Neuronal stem cell (in vitro differentiated cells): Measurements from ENCODE around the gene IGDCC3.
A peak's percentile ranks its signal among the peaks of the same experiment; 100 is the strongest.

Experiments
- DNase-seq: peaks from one replicate; pipeline ENCODE4 v3.0.0-alpha.2; 2013; ENCODE audit warnings: low spot score
- H2AFZ ChIP-seq: one replicate; pipeline ENCODE4 v1.6.1; 2013; ENCODE audit warnings: mild to moderate bottlenecking, low read length, inconsistent platforms
- H2AK5ac ChIP-seq: 2 replicates; pipeline ENCODE4 v1.6.1; 2013; ENCODE audit warnings: low read depth, mild to moderate bottlenecking, inconsistent platforms, low read length, moderate library complexity, mixed read lengths
- H2BK120ac ChIP-seq: 2 replicates; pipeline ENCODE4 v1.6.1; 2013; ENCODE audit warnings: low read depth, mild to moderate bottlenecking, inconsistent platforms, low read length, moderate library complexity, mixed read lengths
- H2BK12ac ChIP-seq: one replicate; pipeline ENCODE4 v1.6.1; 2013; ENCODE audit warnings: low read length, inconsistent platforms
- H2BK15ac ChIP-seq: 2 replicates; pipeline ENCODE4 v1.6.1; 2013; ENCODE audit warnings: mild to moderate bottlenecking, low read length, inconsistent platforms, mixed read lengths
- H2BK5ac ChIP-seq: one replicate; pipeline ENCODE4 v1.6.1; 2013; ENCODE audit warnings: inconsistent platforms, mild to moderate bottlenecking, low read length, moderate library complexity
- H3K14ac ChIP-seq: one replicate; pipeline ENCODE4 v1.6.1; 2013; ENCODE audit warnings: low read length, inconsistent platforms
- H3K18ac ChIP-seq: 2 replicates; pipeline ENCODE4 v1.6.1; 2013; ENCODE audit warnings: low read length, inconsistent platforms
- H3K23ac ChIP-seq: 2 replicates; pipeline ENCODE4 v1.6.1; 2013; ENCODE audit warnings: low read depth, mild to moderate bottlenecking, mixed read lengths, low read length, inconsistent platforms; ENCODE audit not compliant: poor library complexity
- H3K27ac ChIP-seq: replicated peaks from 3 replicates; pipeline ENCODE4 v1.5.1; 2013; ENCODE audit warnings: low read length, inconsistent platforms
- H3K27me3 ChIP-seq, 3 experiments: 2 replicates each; pipeline ENCODE4 v1.6.1; 2013; ENCODE audit warnings: low read length in 3 of 3, mild to moderate bottlenecking in 2 of 3, inconsistent platforms in 1 of 3, low read depth in 1 of 3, mixed read lengths in 1 of 3, moderate library complexity in 1 of 3; ENCODE audit not compliant: control insufficient read depth in 3 of 3, insufficient read depth in 3 of 3
- H3K36me3 ChIP-seq, 2 donors: replicated peaks in 1 of 2; 2 replicates each; pipeline ENCODE4 v1.6.1; 2013; ENCODE audit warnings: low read length in 2 of 2; ENCODE audit not compliant: control insufficient read depth in 2 of 2, insufficient read depth in 2 of 2
- H3K4ac ChIP-seq: 2 replicates; pipeline ENCODE4 v1.6.1; 2013; ENCODE audit warnings: inconsistent platforms, mild to moderate bottlenecking, low read length, moderate library complexity
- H3K4me1 ChIP-seq, 2 donors: 1 replicate in 1 of 2; 2 replicates in 1 of 2; pipeline ENCODE4 v1.6.1; 2013; ENCODE audit warnings: low read length in 2 of 2, low read depth in 1 of 2; ENCODE audit not compliant: control insufficient read depth in 2 of 2, insufficient read depth in 1 of 2
- H3K4me2 ChIP-seq: one replicate; pipeline ENCODE4 v1.6.1; 2013; ENCODE audit warnings: mild to moderate bottlenecking, low read length, inconsistent platforms; ENCODE audit not compliant: insufficient read depth, poor library complexity, severe bottlenecking
- H3K4me3 ChIP-seq, 2 donors: 2 replicates each; pipeline ENCODE4 v1.5.1; 2013; ENCODE audit warnings: low read length in 2 of 2, mild to moderate bottlenecking in 2 of 2, inconsistent platforms in 1 of 2, moderate library complexity in 1 of 2
- H3K79me1 ChIP-seq: one replicate; pipeline ENCODE4 v1.6.1; 2013; ENCODE audit warnings: low read depth, mild to moderate bottlenecking, inconsistent platforms, low read length, moderate library complexity
- H3K9ac ChIP-seq: one replicate; pipeline ENCODE4 v1.6.1; 2013; ENCODE audit warnings: mild to moderate bottlenecking, low read depth, low read length, inconsistent platforms; ENCODE audit not compliant: poor library complexity
- H3K9me3 ChIP-seq, 2 donors: replicated peaks in 1 of 2; 2 replicates each; pipeline versions ENCODE3 to v1.6.1; 2013; ENCODE audit warnings: low read length in 2 of 2, mild to moderate bottlenecking in 2 of 2, inconsistent platforms in 1 of 2, low read depth in 1 of 2, mixed read lengths in 1 of 2, moderate library complexity in 1 of 2; ENCODE audit not compliant: control insufficient read depth in 2 of 2, insufficient read depth in 1 of 2
- H4K8ac ChIP-seq: one replicate; pipeline ENCODE4 v1.6.1; 2013; ENCODE audit warnings: low read depth, mild to moderate bottlenecking, inconsistent platforms, low read length, moderate library complexity
- H4K91ac ChIP-seq: one replicate; pipeline ENCODE4 v1.6.1; 2013; ENCODE audit warnings: low read length, low read depth, mild to moderate bottlenecking, inconsistent platforms; ENCODE audit not compliant: poor library complexity
- WGBS, 2 donors: extraction: QIAGEN DNeasy Blood & Tissue Kit; methylation state at CpG; one replicate each; pipeline ENCODE4 v1.1.7; 2013; ENCODE audit warnings: missing lambda C conversion rate in 2 of 2, mixed read lengths in 1 of 2; ENCODE audit not compliant: insufficient read length in 2 of 2, insufficient replicate concordance in 1 of 2; ENCODE audit errors: extremely low coverage in 2 of 2; 5-methylcytosine and 5-hydroxymethylcytosine counted together

The IGDCC3 gene

GRCh38 chr15:65396965-65397317 lies 19.1 kb upstream of the IGDCC3 start:
- no peaks in the 10 kb centered on the region for H3K9me3 ChIP-seq
- no peak overlapping the region for H2BK120ac ChIP-seq
- no peak for DNase-seq
- H3K18ac ChIP-seq = peak overlapping the region; percentile 20
- H3K36me3 ChIP-seq = peaks cover 9 to 78% of the 10 kb centered on the region in 2 donors
- H4K91ac ChIP-seq = no peak overlapping the region
- H2AK5ac ChIP-seq = peak overlapping the region; percentile 4
- no peak overlapping the region for H2BK5ac ChIP-seq
- no peaks in the 10 kb centered on the region for H3K79me1 ChIP-seq
- H2BK12ac ChIP-seq = no peak overlapping the region
- no peak overlapping the region for H3K4ac ChIP-seq
- WGBS, 2 donors = no CpG with 5 or more reads among the region's 10 CpGs
- peaks cover 0 to 25% (median 6%) of the 10 kb centered on the region in 3 experiments for H3K27me3 ChIP-seq
- peak overlapping the region; percentile 59 for H3K4me2 ChIP-seq
- no peak overlapping the region for H3K27ac ChIP-seq
- no peak overlapping the region for H3K14ac ChIP-seq
- H3K23ac ChIP-seq = peak overlapping the region; percentile 28
- H3K9ac ChIP-seq = no peak overlapping the region
- H3K4me1 ChIP-seq = peaks cover 11 to 14% of the 10 kb centered on the region in 2 donors
- no peak overlapping the region for H3K4me3 ChIP-seq
- no peak overlapping the region for H2AFZ ChIP-seq
- H4K8ac ChIP-seq = no peak overlapping the region
- H2BK15ac ChIP-seq = no peak overlapping the region

GRCh38 chr15:65396283-65396964 lies 18.6 kb upstream of the IGDCC3 start:
- Histone ChIP-seq H2AFZ (no peak overlapping the region), H3K4ac (no peak overlapping the region), H3K9ac (no peak overlapping the region), H3K23ac (peak overlapping the region; percentile 28), H2BK5ac (no peak overlapping the region), H3K4me1 (peaks cover 7 to 9% of the 10 kb centered on the region in 2 donors), H3K36me3 (peaks cover 9 to 80% of the 10 kb centered on the region in 2 donors), H2BK15ac (no peak overlapping the region), H3K18ac (peak overlapping the region; percentile 20), H3K27ac (no peak overlapping the region), H3K9me3 (no peaks in the 10 kb centered on the region), H2BK12ac (no peak overlapping the region), H4K8ac (no peak overlapping the region), H2BK120ac (no peak overlapping the region), H4K91ac (no peak overlapping the region), H3K14ac (no peak overlapping the region), H2AK5ac (peak overlapping the region; percentile 4), H3K4me3 (no peak overlapping the region), H3K79me1 (no peaks in the 10 kb centered on the region), H3K27me3 (peaks cover 0 to 25% (median 6%) of the 10 kb centered on the region in 3 experiments), H3K4me2 (peak overlapping the region; percentile 59)
- WGBS, 2 donors = no CpG with 5 or more reads among the region's 34 CpGs
- DNase-seq = no peak

GRCh38 chr15:65395567-65396202 lies 17.9 kb upstream of the IGDCC3 start:
- no peak overlapping the region for H3K27ac ChIP-seq

GRCh38 chr15:65394936-65395335 lies 17.1 kb upstream of the IGDCC3 start:
- WGBS, 2 donors = no CpG with 5 or more reads among the region's 9 CpGs

More at GRCh38 chr15:65395567-65396202, 17.9 kb upstream of the IGDCC3 start:
- peak overlapping the region; percentile 23 for H2BK12ac ChIP-seq
- no peak overlapping the region for H2BK5ac ChIP-seq
- H2BK120ac ChIP-seq = no peak overlapping the region
- peak overlapping the region; percentile 47 for H2AK5ac ChIP-seq
- no peak for DNase-seq
- H3K9me3 ChIP-seq = no peaks in the 10 kb centered on the region
- H3K4me3 ChIP-seq = peak overlapping the region in 1 of 2 donors; percentile 70
- peaks cover 0 to 25% (median 6%) of the 10 kb centered on the region in 3 experiments for H3K27me3 ChIP-seq
- H4K91ac ChIP-seq = no peak overlapping the region
- H4K8ac ChIP-seq = no peak overlapping the region
- H3K18ac ChIP-seq = peak overlapping the region; percentile 93
- peak overlapping the region; percentile 92 for H3K23ac ChIP-seq
- H2AFZ ChIP-seq = no peak overlapping the region
- no peak overlapping the region for H3K4ac ChIP-seq
- H2BK15ac ChIP-seq = no peak overlapping the region
- H3K9ac ChIP-seq = peak overlapping the region; percentile 91
- H3K36me3 ChIP-seq = peaks cover 12 to 86% of the 10 kb centered on the region in 2 donors
- no CpG with 5 or more reads among the region's 72 CpGs for WGBS, 2 donors
- peak overlapping the region; percentile 21 for H3K14ac ChIP-seq
- H3K4me1 ChIP-seq = peaks cover 1 to 7% of the 10 kb centered on the region in 2 donors
- no peaks in the 10 kb centered on the region for H3K79me1 ChIP-seq
- H3K4me2 ChIP-seq = peak overlapping the region; percentile 47

More at GRCh38 chr15:65394936-65395335, 17.1 kb upstream of the IGDCC3 start:
- Histone ChIP-seq H3K14ac (no peak overlapping the region), H4K91ac (no peak overlapping the region), H3K9me3 (no peaks in the 10 kb centered on the region), H2AK5ac (no peak overlapping the region), H4K8ac (no peak overlapping the region), H3K9ac (no peak overlapping the region), H3K27ac (no peak overlapping the region), H3K4me2 (no peak overlapping the region), H2BK15ac (no peak overlapping the region), H3K4me3 (no peak overlapping the region), H3K27me3 (peaks cover 0 to 25% (median 6%) of the 10 kb centered on the region in 3 experiments), H2AFZ (no peak overlapping the region), H3K4me1 (peaks cover 0 to 7% of the 10 kb centered on the region in 2 donors), H3K23ac (no peak overlapping the region), H3K36me3 (peaks cover 17 to 86% of the 10 kb centered on the region in 2 donors), H3K79me1 (no peaks in the 10 kb centered on the region), H3K4ac (no peak overlapping the region), H3K18ac (no peak overlapping the region), H2BK120ac (no peak overlapping the region), H2BK5ac (no peak overlapping the region), H2BK12ac (no peak overlapping the region)
- no peak for DNase-seq
